Ishikawa (cell line): ENCODE results near the gene ABLIM2.

Experiments
- CEBPB ChIP-seq: IDR thresholded peaks from 2 replicates; pipeline ENCODE4 v1.6.1; 2012
- CREB1 ChIP-seq: IDR thresholded peaks from 2 replicates; pipeline ENCODE4 v1.6.1; 2012; ENCODE audit warnings: low read depth
- EGR1 ChIP-seq: IDR thresholded peaks from 2 replicates; pipeline ENCODE4 v1.6.1; 2012
- EP300 ChIP-seq: IDR thresholded peaks from 2 replicates; pipeline ENCODE4 v1.6.1; 2012; ENCODE audit warnings: borderline replicate concordance
- FOXM1 ChIP-seq: IDR thresholded peaks from 2 replicates; pipeline ENCODE4 v1.6.1; 2012; ENCODE audit warnings: low read depth, borderline replicate concordance
- NFIC ChIP-seq: IDR thresholded peaks from 2 replicates; pipeline ENCODE4 v1.6.1; 2012
- RAD21 ChIP-seq: IDR thresholded peaks from 2 replicates; pipeline ENCODE4 v1.6.1; 2012; ENCODE audit warnings: low read depth
- REST ChIP-seq: IDR thresholded peaks from 2 replicates; pipeline ENCODE4 v1.6.1; 2012; ENCODE audit warnings: low read depth, mild to moderate bottlenecking
- TAF1 ChIP-seq: IDR thresholded peaks from 2 replicates; pipeline ENCODE4 v1.6.1; 2012; ENCODE audit warnings: low read depth, mild to moderate bottlenecking
- TCF12 ChIP-seq: IDR thresholded peaks from 2 replicates; pipeline ENCODE4 v1.6.1; 2012; ENCODE audit warnings: low read depth
- TEAD4 ChIP-seq: IDR thresholded peaks from 2 replicates; pipeline ENCODE4 v1.6.1; 2012
- USF1 ChIP-seq: IDR thresholded peaks from 2 replicates; pipeline ENCODE4 v1.6.1; 2012
- YY1 ChIP-seq: IDR thresholded peaks from 2 replicates; pipeline ENCODE4 v1.6.1; 2012; ENCODE audit warnings: low read depth
- ZBTB7A ChIP-seq: IDR thresholded peaks from 2 replicates; pipeline ENCODE4 v1.6.1; 2012; ENCODE audit warnings: low read depth
- TF ChIP-seq, protein P1 (sequence below): IDR thresholded peaks from 2 replicates; pipeline ENCODE4 v1.6.1; 2012

The ABLIM2 gene

GRCh38 chr4:7976634-7977033, 182.0 kb downstream of the ABLIM2 start:
- TF ChIP-seq USF1 = no peak
- TF ChIP-seq EGR1 = no peak
- no peak for TF ChIP-seq RAD21
- no peak for TF ChIP-seq TEAD4
- no peak for TF ChIP-seq NFIC

DNA sequence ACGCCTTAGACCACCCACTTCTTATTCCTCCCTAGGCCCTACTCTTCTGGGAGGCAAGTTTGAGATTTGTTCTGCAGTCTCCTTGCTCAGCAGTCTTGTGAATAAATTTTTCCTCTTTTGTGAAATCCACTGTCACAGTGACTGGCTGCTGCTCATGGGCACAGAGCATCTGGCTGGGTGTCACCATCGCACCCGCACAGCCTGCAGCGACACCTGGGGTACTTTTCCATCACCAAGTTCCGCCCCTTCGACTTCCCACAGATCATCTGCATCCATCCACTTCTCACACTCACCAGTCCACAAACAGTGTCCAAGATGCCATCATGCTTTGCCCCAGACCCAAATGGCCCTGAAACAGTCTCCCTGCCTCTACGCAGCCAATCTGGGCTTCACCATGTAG, 182.6 kb downstream of the ABLIM2 start:
- no peak for TF ChIP-seq FOXM1
- no peak for TF ChIP-seq TCF12
- TF ChIP-seq CREB1 = no peak
- no peak for TF ChIP-seq USF1
- TF ChIP-seq NFIC = no peak
- no peak for TF ChIP-seq EP300
- no peak for TF ChIP-seq TEAD4
- no peak for TF ChIP-seq REST

GRCh38 chr4:7974425-7974824, 184.2 kb downstream of the ABLIM2 start:
- no peak for TF ChIP-seq REST
- TF ChIP-seq FOXM1 = no peak
- TF ChIP-seq ZBTB7A = no peak
- TF ChIP-seq EP300 = no peak
- no peak for TF ChIP-seq TAF1
- no peak for TF ChIP-seq TEAD4
- TF ChIP-seq NFIC = no peak
- no peak for TF ChIP-seq USF1
- TF ChIP-seq CREB1 = no peak
- TF ChIP-seq TCF12 = no peak
- TF ChIP-seq CEBPB = no peak
- TF ChIP-seq, protein P1, sequence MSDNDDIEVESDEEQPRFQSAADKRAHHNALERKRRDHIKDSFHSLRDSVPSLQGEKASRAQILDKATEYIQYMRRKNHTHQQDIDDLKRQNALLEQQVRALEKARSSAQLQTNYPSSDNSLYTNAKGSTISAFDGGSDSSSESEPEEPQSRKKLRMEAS = no peak
- no peak for TF ChIP-seq EGR1
- TF ChIP-seq RAD21 = no peak
- TF ChIP-seq YY1 = no peak

DNA sequence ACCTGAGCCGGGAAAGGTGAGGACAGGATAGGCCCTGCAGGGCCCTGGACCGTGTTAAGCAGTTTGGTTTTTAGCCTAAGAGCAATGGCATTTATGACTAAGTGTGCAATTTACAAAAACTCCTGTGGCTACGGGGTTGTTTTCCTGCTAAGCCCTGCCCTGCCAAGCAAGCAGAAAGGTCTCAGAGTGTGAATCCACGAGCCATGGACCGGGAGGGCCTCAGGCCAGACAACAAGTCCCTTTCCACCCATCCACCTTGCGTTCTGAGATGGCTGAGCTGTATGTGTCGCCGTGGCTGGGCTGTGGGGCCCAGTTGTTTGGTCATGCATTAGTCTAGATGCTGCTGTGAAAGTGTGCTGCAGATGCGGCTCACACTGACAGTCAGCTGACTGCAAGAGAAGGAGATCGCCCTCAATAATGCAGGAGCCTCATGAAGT, 185.1 kb downstream of the ABLIM2 start:
- TF ChIP-seq ZBTB7A (no peak), RAD21 (no peak), YY1 (no peak)

- 0 out of 2 replicates have a peak, but pooled peaks have one; percentile 17 for TF ChIP-seq CREB1
- TF ChIP-seq TAF1 = 0 out of 2 replicates have a peak, but pooled peaks have one; percentile 2
- TF ChIP-seq EP300 = no peak
- TF ChIP-seq USF1 = peak; percentile 45; the same call in 1 of the 2 replicates
- TF ChIP-seq NFIC = 0 out of 2 replicates have a peak, but pooled peaks have one; percentile 12
- no peak for TF ChIP-seq FOXM1
- TF ChIP-seq CEBPB = 0 out of 2 replicates have a peak, but pooled peaks have one; percentile 53
Measured at GRCh38 chr4:7971881-7972500, 186.6 kb downstream of the ABLIM2 start.

- TF ChIP-seq TCF12 = peak; percentile 2; the same call in 1 of the 2 replicates
- no peak for TF ChIP-seq RAD21
- TF ChIP-seq NFIC = 0 out of 2 replicates have a peak, but pooled peaks have one; percentile 20
- TF ChIP-seq EP300 = no peak
Measured at GRCh38 chr4:7971159-7971631, 187.4 kb downstream of the ABLIM2 start.
